Ovary (tissue), 9 donors: ENCODE data around the gene SRD5A1. TPM values are rescaled to one million over a fixed set of nuclear protein-coding genes. Genes with fewer than 3 reads are reported as not detected.

ENCODE experiments used
- DNase-seq, 5 donors: peaks; one replicate each; pipeline ENCODE4 v3.0.0-alpha.2; 2019 to 2020
- H3K27ac ChIP-seq, 2 donors: fragments of 200-600 bp; one replicate each; pipeline versions ENCODE4 v1.5.1 to v1.8.0; 2019 to 2022
- H3K27me3 ChIP-seq: fragments of 200-600 bp; one replicate; pipeline ENCODE4 v1.8.0; 2022
- H3K36me3 ChIP-seq: fragments of 200-600 bp; sonication (generic); one replicate; pipeline ENCODE4 v1.5.1; 2019
- H3K4me1 ChIP-seq: one replicate; pipeline ENCODE4 v1.8.1; 2013; ENCODE audit warnings: mild to moderate bottlenecking, moderate library complexity; ENCODE audit not compliant: insufficient read depth
- H3K4me3 ChIP-seq: fragments of 200-600 bp; sonication (generic); one replicate; pipeline ENCODE4 v1.5.1; 2017
- H3K9me3 ChIP-seq, 2 donors: fragments of 200-600 bp in 1 of 2; sonication (generic) in 1 of 2; one replicate each; pipeline versions ENCODE4 v1.5.1 to v1.8.1; 2013 to 2019; ENCODE audit warnings: mild to moderate bottlenecking in 1 of 2, moderate library complexity in 1 of 2
- EP300 ChIP-seq: sonication (generic); formaldehyde crosslinking; IDR thresholded peaks from one replicate; pipeline ENCODE4 v1.6.1; 2017; ENCODE audit warnings: antibody characterized with exemption
- POLR2A ChIP-seq: fragments of 450-650 bp; IDR thresholded peaks from one replicate; pipeline ENCODE4 v1.6.1; 2017; ENCODE audit warnings: antibody characterized with exemption, mild to moderate bottlenecking, moderate library complexity
- WGBS, 3 donors: extraction: QIAGEN DNeasy Blood & Tissue Kit in 1 of 3; methylation state at CpG; one replicate each; pipeline versions ENCODE4 v1.1.5 to v1.1.7; 2013 to 2017; 5-methylcytosine and 5-hydroxymethylcytosine counted together
- intact Hi-C, 4 donors: fragments of 100-400 bp; cut with DNase I; formaldehyde crosslinking; loops; one replicate each; pipeline versions ENCODE4 v1.11.0 to v1.15.1; 2022 to 2023
- polyA plus RNA-seq, 2 donors: library from polyadenylated mRNA; stranded (reverse); fragments of 200-250 nt in 1 of 2; fragments of 350-450 nt in 1 of 2; fragmentation: Illumina TruSeq in 1 of 2; extraction: RNeasy Lipid Tissue Mini Kit (QIAGEN cat#74804) in 1 of 2; gene quantifications; one replicate each; pipeline ENCODE4 v1.2.3, GENCODE V29; 2013 to 2014
- total RNA-seq, 7 donors: library from RNA; depleted of rRNA in 2 of 7; stranded (reverse); fragments of >200 nt in 2 of 7; fragmentation: NEBNext Ultra II Directional in 3 of 7; extraction: Animal tissue kit (Norgen Biotek cat#: 25700) in 3 of 7; gene quantifications; one replicate each; pipeline versions ENCODE4 v1.1.0 to v1.2.4, GENCODE V29; 2016 to 2023
- TF ChIP-seq, protein P1 (sequence below), 3 donors: fragments of 450-650 bp in 2 of 3; fragments of 200-600 bp in 1 of 3; IDR thresholded peaks; one replicate each; pipeline versions ENCODE4 v1.5.1 to v1.8.0; 2016 to 2022; ENCODE audit warnings: antibody characterized with exemption in 3 of 3, mild to moderate bottlenecking in 1 of 3
- donor health status: DM: no; HTN: no; CAD: no; lungs with moderate emphysema.
- donor health status: DM: no; HTN: no; CAD: no.
- donor health status: Bipolar disorder and iron deficiency.
- donor health status: DM: yes; HTN: yes; CAD: no.
- donor health status: DM: no; HTN: no; CAD: no.
- donor health status: DM: yes; HTN: yes; CAD: no.

Gene SRD5A1
- total and polyA plus RNA-seq, 9 donors, result 4.4 to 13.5 (median 9.4) TPM

DNA sequence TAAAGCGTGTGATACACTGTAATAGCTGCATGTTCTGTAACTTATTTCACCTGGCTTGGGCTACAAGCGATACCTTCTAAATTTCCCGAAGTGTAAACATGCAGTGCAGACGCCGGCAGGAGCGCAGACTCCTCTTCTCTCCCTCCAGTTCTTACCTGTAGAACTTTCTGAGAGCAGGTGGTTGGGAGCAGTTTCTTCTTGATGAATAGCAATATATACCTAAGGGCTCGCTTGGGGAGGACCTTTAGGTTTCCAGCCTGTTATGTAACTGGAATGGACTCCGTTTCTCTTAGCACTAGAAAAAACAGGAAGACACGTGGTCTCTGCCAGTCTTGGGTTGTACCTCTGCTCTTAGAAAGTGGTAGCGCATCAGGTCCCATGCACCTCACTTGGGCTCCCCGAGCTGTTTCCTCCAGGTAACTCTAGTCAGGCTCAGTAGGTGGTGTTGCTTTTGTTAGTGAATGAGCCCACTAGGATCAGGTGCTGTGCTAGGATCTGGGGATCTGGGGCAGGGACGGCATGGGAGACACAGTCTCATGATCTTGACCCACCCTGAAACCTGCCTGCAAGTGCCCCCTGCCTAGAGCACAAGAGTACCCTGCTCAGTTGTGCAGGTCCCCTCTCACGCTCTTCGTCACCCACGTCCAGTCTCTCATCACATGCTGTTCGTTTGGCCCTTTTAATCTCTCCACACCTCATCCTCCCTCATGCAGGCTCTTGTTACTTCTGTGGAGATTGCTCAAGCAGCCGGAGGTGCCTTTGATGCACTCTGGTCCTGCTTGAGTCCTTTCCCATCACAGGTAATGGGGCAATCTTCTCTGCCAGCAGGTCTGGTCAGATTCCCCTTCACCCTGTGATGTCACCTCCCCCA lies 82.8 kb downstream of the SRD5A1 start:
- peaks cover 32% of the 10 kb centered on the region for H3K4me1 ChIP-seq
- no peak overlapping the region for H3K27ac ChIP-seq
- DNase-seq, result peak in 1 of 5 donors; percentile 8
- H3K36me3 ChIP-seq, result no peaks in the 10 kb centered on the region
- no peaks in the 10 kb centered on the region for H3K9me3 ChIP-seq
- TF ChIP-seq POLR2A, result no peak
- no peak for TF ChIP-seq EP300
- TF ChIP-seq, protein P1, sequence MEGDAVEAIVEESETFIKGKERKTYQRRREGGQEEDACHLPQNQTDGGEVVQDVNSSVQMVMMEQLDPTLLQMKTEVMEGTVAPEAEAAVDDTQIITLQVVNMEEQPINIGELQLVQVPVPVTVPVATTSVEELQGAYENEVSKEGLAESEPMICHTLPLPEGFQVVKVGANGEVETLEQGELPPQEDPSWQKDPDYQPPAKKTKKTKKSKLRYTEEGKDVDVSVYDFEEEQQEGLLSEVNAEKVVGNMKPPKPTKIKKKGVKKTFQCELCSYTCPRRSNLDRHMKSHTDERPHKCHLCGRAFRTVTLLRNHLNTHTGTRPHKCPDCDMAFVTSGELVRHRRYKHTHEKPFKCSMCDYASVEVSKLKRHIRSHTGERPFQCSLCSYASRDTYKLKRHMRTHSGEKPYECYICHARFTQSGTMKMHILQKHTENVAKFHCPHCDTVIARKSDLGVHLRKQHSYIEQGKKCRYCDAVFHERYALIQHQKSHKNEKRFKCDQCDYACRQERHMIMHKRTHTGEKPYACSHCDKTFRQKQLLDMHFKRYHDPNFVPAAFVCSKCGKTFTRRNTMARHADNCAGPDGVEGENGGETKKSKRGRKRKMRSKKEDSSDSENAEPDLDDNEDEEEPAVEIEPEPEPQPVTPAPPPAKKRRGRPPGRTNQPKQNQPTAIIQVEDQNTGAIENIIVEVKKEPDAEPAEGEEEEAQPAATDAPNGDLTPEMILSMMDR (IDR thresholded peaks at IDR 0.05), result no peak
- H3K4me3 ChIP-seq, result peak overlapping the region; percentile 61
- intact Hi-C loops, result loop anchor here in 1 of 4 donors (10.0 kb wide), 1 partner anchor 341 kb away; the partner anchor contains the start of gene MED10
- no peaks in the 10 kb centered on the region for H3K27me3 ChIP-seq
- 46 to 54% (median 47%) methylated on average over 17 of the region's 17 CpGs for WGBS, 3 donors

- intact Hi-C loops, result loop anchor here in 1 of 4 donors (10.0 kb wide), 1 partner anchor 342 kb away; the partner anchor contains the start of gene MED10
- no peaks in the 10 kb centered on the region for H3K9me3 ChIP-seq
- peak in 1 of 5 donors; percentile 11 for DNase-seq
- no peaks in the 10 kb centered on the region for H3K36me3 ChIP-seq
- TF ChIP-seq, protein P1 (IDR thresholded peaks at IDR 0.05), result no peak
- TF ChIP-seq POLR2A (no peak), EP300 (no peak)
- no peaks in the 10 kb centered on the region for H3K27me3 ChIP-seq
- H3K4me1 ChIP-seq, result peaks cover 37% of the 10 kb centered on the region
- no peak overlapping the region for H3K4me3 ChIP-seq
- H3K27ac ChIP-seq, result no peak overlapping the region
- 54 to 78% (median 62%) methylated on average over 4 of the region's 4 CpGs for WGBS, 3 donors
Measured at GRCh38 chr5:6716629-6717149, 83.4 kb downstream of the SRD5A1 start.

DNA sequence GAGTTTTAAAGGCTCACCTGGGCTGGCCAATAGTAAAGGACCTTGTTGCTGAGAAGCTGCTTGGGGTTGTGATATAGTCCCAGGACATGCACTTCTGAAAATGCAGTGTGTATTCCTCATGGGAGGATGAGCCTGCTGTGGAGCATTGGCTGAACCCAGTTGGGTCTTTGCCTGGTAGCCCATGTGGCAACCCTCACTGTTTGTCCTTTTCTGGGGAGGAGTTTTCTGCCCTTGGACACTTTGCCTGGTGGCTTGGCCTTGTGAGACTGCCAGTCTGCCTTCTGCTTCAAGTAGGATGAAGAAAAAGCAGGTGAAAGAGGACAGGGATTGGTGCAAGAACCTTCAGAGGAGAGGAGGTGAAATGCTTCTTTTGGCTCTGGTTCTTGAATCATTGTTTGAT lies 84.0 kb downstream of the SRD5A1 start:
- TF ChIP-seq POLR2A (no peak), EP300 (no peak)
- TF ChIP-seq, protein P1 (IDR thresholded peaks at IDR 0.05), result no peak
- Histone ChIP-seq H3K4me1 (peaks cover 39% of the 10 kb centered on the region), H3K27ac (no peak overlapping the region), H3K27me3 (no peaks in the 10 kb centered on the region), H3K36me3 (no peaks in the 10 kb centered on the region), H3K9me3 (no peaks in the 10 kb centered on the region), H3K4me3 (no peak overlapping the region)
- intact Hi-C loops, result loop anchor here in 1 of 4 donors (10.0 kb wide), 1 partner anchor 342 kb away; the partner anchor contains the start of gene MED10
- DNase-seq, result no peak

- Histone ChIP-seq H3K27me3 (no peaks in the 10 kb centered on the region), H3K4me1 (peaks cover 39% of the 10 kb centered on the region), H3K9me3 (no peaks in the 10 kb centered on the region), H3K27ac (no peak overlapping the region), H3K36me3 (no peaks in the 10 kb centered on the region), H3K4me3 (no peak overlapping the region)
- DNase-seq, result no peak
- 52 to 71% (median 63%) methylated on average over 4 of the region's 4 CpGs for WGBS, 3 donors
- TF ChIP-seq EP300 (no peak), POLR2A (no peak)
- TF ChIP-seq, protein P1 (IDR thresholded peaks at IDR 0.05), result no peak
- intact Hi-C loops, result loop anchor here in 1 of 4 donors (10.0 kb wide), 1 partner anchor 343 kb away; the partner anchor contains the start of gene MED10
Measured at GRCh38 chr5:6717687-6718086, 84.4 kb downstream of the SRD5A1 start.
